HG03097 (cell line): ENCODE results near the gene C5AR1.
"Not testable (repeated sequence)": the region's sequence is repeated elsewhere in the genome, so short reads cannot be mapped to it uniquely, and the experiment has no call there.

Source experiments
- ATAC-seq: cut with Tn5 transposase; IDR thresholded peaks from one replicate; pipeline ENCODE4 v1.9.1; 2021; ENCODE audit not compliant: unreplicated experiment, low FRiP score

C5AR1 gene

GRCh38 chr19:47358936-47359335, 49.3 kb downstream of the C5AR1 start:
- ATAC-seq: no peak

- ATAC-seq: no peak
Measured at GRCh38 chr19:47362321-47362720, 52.7 kb downstream of the C5AR1 start.

- no peak for ATAC-seq
Measured at GRCh38 chr19:47363758-47364531, 54.3 kb downstream of the C5AR1 start.

GRCh38 chr19:47365455-47365854, 55.8 kb downstream of the C5AR1 start:
- not testable (repeated sequence) for ATAC-seq

GRCh38 chr19:47370045-47370611, 60.5 kb downstream of the C5AR1 start:
- no peak for ATAC-seq

GRCh38 chr19:47371261-47371660, 61.6 kb downstream of the C5AR1 start:
- no peak for ATAC-seq
